ENCODE measurements around the gene STARD3. TPM values are rescaled to one million over a fixed set of nuclear protein-coding genes. Genes with fewer than 3 reads are reported as not detected.

STARD3 gene
- total and polyA plus RNA-seq, 4 experiments from 2014 or later = 42.2 to 110 (median 73.8) TPM

- no peaks in the 10 kb centered on the region for H3K9me3 ChIP-seq (ENCODE audit: control insufficient read depth in 1 of 2, low read length in 2 of 2)
- Mint-ChIP-seq H3K27me3 (no peaks in the 10 kb centered on the region), H3K4me1 (peaks cover 24 to 58% (median 29%) of the 10 kb centered on the region in 4 donors), H3K4me3 (no peak overlapping the region), H3K36me3 (peaks cover 4 to 35% of the 10 kb centered on the region in 2 donors), H3K9me3 (peaks cover 0 to 4% (median 0%) of the 10 kb centered on the region in 8 donors), H3K27ac (peak overlapping the region in 1 of 7 donors; percentile 78)
- ChIA-PET POLR2A (ENCODE audit: partially characterized antibody) (interaction anchor here (0.6 to 1.8 kb wide), 7 partner anchors 13 to 566 kb away, joined by 3 to 5 read pairs (median 3); partner anchors contain the start of genes IKZF3, PGAP3 and WIPF2), CTCF (ENCODE audit: partially characterized antibody) (interaction anchor here (0.7 to 7.2 kb wide), 25 partner anchors 9 to 558 kb away, joined by 3 to 102 read pairs (median 5); partner anchors contain the start of genes IKZF3, MIEN1, PGAP3 and PNMT)
- peaks cover 10% of the 10 kb centered on the region for H3K4me1 ChIP-seq (ENCODE audit: insufficient read depth, low read length)
- no peak for DNase-seq
- intact Hi-C loops (cut with micrococcal nuclease) = no loop called here
- no peaks in the 10 kb centered on the region for H3K27me3 ChIP-seq (ENCODE audit: insufficient read depth, low read length)
- no peak overlapping the region for H3K27ac ChIP-seq (ENCODE audit: low read depth, low read length)
- H3K4me3 ChIP-seq (ENCODE audit: low read length in 2 of 2) = no peak overlapping the region
- peaks cover 19% of the 10 kb centered on the region for H3K36me3 ChIP-seq (ENCODE audit: insufficient read depth, low read length)
Measured at GRCh38 chr17:39653316-39653661, 16.3 kb downstream of the STARD3 start.

GRCh38 chr17:39653662-39654331, 16.9 kb downstream of the STARD3 start:
- intact Hi-C loops (cut with micrococcal nuclease) = no loop called here
- H3K27me3 Mint-ChIP-seq = no peaks in the 10 kb centered on the region
- peaks cover 24 to 55% (median 27%) of the 10 kb centered on the region in 4 donors for H3K4me1 Mint-ChIP-seq
- Histone ChIP-seq H3K27ac (ENCODE audit: low read depth, low read length) (no peak overlapping the region), H3K4me1 (ENCODE audit: insufficient read depth, low read length) (peaks cover 10% of the 10 kb centered on the region), H3K4me3 (ENCODE audit: low read length in 2 of 2) (no peak overlapping the region), H3K27me3 (ENCODE audit: insufficient read depth, low read length) (no peaks in the 10 kb centered on the region), H3K9me3 (ENCODE audit: control insufficient read depth in 1 of 2, low read length in 2 of 2) (no peaks in the 10 kb centered on the region), H3K36me3 (ENCODE audit: insufficient read depth, low read length) (peaks cover 24% of the 10 kb centered on the region)
- peaks cover 0 to 4% (median 0%) of the 10 kb centered on the region in 8 donors for H3K9me3 Mint-ChIP-seq
- POLR2A ChIA-PET (ENCODE audit: partially characterized antibody) = interaction anchor here (0.6 to 1.8 kb wide), 7 partner anchors 12 to 211 kb away, joined by 3 to 5 read pairs (median 3); partner anchors contain the start of genes IKZF3, MIEN1 and PGAP3
- DNase-seq = peak; percentile 65 to 75 (median 73)
- no peak overlapping the region for H3K4me3 Mint-ChIP-seq
- peak overlapping the region in 3 of 7 donors; percentile 69 to 78 (median 78) for H3K27ac Mint-ChIP-seq
- peaks cover 4 to 38% of the 10 kb centered on the region in 2 donors for H3K36me3 Mint-ChIP-seq
- CTCF ChIA-PET (ENCODE audit: partially characterized antibody) = interaction anchor here (0.6 to 7.2 kb wide), 30 partner anchors 8 to 557 kb away, joined by 3 to 102 read pairs (median 4); partner anchors contain the start of genes IKZF3, MIEN1, PGAP3 and PNMT

GRCh38 chr17:39655105-39655504, 18.2 kb downstream of the STARD3 start:
- CTCF ChIA-PET (ENCODE audit: partially characterized antibody) = interaction anchor here (0.7 to 7.2 kb wide), 23 partner anchors 10 to 410 kb away, joined by 3 to 102 read pairs (median 5); partner anchors contain the start of genes IKZF3, MIEN1, PNMT and STARD3
- no peak for DNase-seq
- H3K4me1 ChIP-seq (ENCODE audit: insufficient read depth, low read length) = peaks cover 10% of the 10 kb centered on the region
- POLR2A ChIA-PET (ENCODE audit: partially characterized antibody) = interaction anchor here (1.2 to 1.8 kb wide), 2 partner anchors 15 to 35 kb away, joined by 3 to 5 read pairs; no protein-coding TSS in a partner anchor
- H3K9me3 ChIP-seq (ENCODE audit: control insufficient read depth in 1 of 2, low read length in 2 of 2) = no peaks in the 10 kb centered on the region
- no peaks in the 10 kb centered on the region for H3K27me3 Mint-ChIP-seq
- intact Hi-C loops (cut with micrococcal nuclease) = no loop called here
- H3K27ac Mint-ChIP-seq = peak overlapping the region in 1 of 7 donors; percentile 55
- peaks cover 33% of the 10 kb centered on the region for H3K36me3 ChIP-seq (ENCODE audit: insufficient read depth, low read length)
- no peaks in the 10 kb centered on the region for H3K27me3 ChIP-seq (ENCODE audit: insufficient read depth, low read length)
- no peak overlapping the region for H3K4me3 ChIP-seq (ENCODE audit: low read length in 2 of 2)
- no peak overlapping the region for H3K4me3 Mint-ChIP-seq
- peaks cover 18 to 45% (median 23%) of the 10 kb centered on the region in 4 donors for H3K4me1 Mint-ChIP-seq
- no peak overlapping the region for H3K27ac ChIP-seq (ENCODE audit: low read depth, low read length)
- peaks cover under 1 to 39% of the 10 kb centered on the region in 2 donors for H3K36me3 Mint-ChIP-seq
- peaks cover 0 to 4% (median 0%) of the 10 kb centered on the region in 8 donors for H3K9me3 Mint-ChIP-seq

- H3K4me3 ChIP-seq (ENCODE audit: low read length in 2 of 2) = no peak overlapping the region
- H3K9me3 Mint-ChIP-seq = no peaks in the 10 kb centered on the region
- no peaks in the 10 kb centered on the region for H3K9me3 ChIP-seq (ENCODE audit: control insufficient read depth in 1 of 2, low read length in 2 of 2)
- intact Hi-C loops (cut with micrococcal nuclease) = no loop called here
- H3K27ac Mint-ChIP-seq = no peak overlapping the region
- no peak overlapping the region for H3K4me3 Mint-ChIP-seq
- H3K4me1 ChIP-seq (ENCODE audit: insufficient read depth, low read length) = peaks cover 5% of the 10 kb centered on the region
- H3K27ac ChIP-seq (ENCODE audit: low read depth, low read length) = no peak overlapping the region
- no peaks in the 10 kb centered on the region for H3K27me3 Mint-ChIP-seq
- peaks cover 8 to 53% of the 10 kb centered on the region in 2 donors for H3K36me3 Mint-ChIP-seq
- CTCF ChIA-PET (ENCODE audit: partially characterized antibody) = no interaction called here
- H3K36me3 ChIP-seq (ENCODE audit: insufficient read depth, low read length) = peaks cover 55% of the 10 kb centered on the region
- POLR2A ChIA-PET (ENCODE audit: partially characterized antibody) = no interaction called here
- no peaks in the 10 kb centered on the region for H3K27me3 ChIP-seq (ENCODE audit: insufficient read depth, low read length)
- DNase-seq = no peak
- H3K4me1 Mint-ChIP-seq = peaks cover 4 to 23% (median 7%) of the 10 kb centered on the region in 4 donors
Measured at GRCh38 chr17:39658346-39658745, 21.4 kb downstream of the STARD3 start.

GRCh38 chr17:39658760-39659159, 21.8 kb downstream of the STARD3 start:
- Histone ChIP-seq H3K27ac (ENCODE audit: low read depth, low read length) (no peak overlapping the region), H3K4me1 (ENCODE audit: insufficient read depth, low read length) (peaks cover under 1% of the 10 kb centered on the region), H3K27me3 (ENCODE audit: insufficient read depth, low read length) (no peaks in the 10 kb centered on the region), H3K9me3 (ENCODE audit: control insufficient read depth in 1 of 2, low read length in 2 of 2) (no peaks in the 10 kb centered on the region), H3K36me3 (ENCODE audit: insufficient read depth, low read length) (peaks cover 55% of the 10 kb centered on the region), H3K4me3 (ENCODE audit: low read length in 2 of 2) (no peak overlapping the region)
- POLR2A ChIA-PET (ENCODE audit: partially characterized antibody) = no interaction called here
- intact Hi-C loops (cut with micrococcal nuclease) = no loop called here
- peaks cover 3 to 19% (median 5%) of the 10 kb centered on the region in 4 donors for H3K4me1 Mint-ChIP-seq
- CTCF ChIA-PET (ENCODE audit: partially characterized antibody) = no interaction called here
- H3K27me3 Mint-ChIP-seq = no peaks in the 10 kb centered on the region
- H3K36me3 Mint-ChIP-seq = peaks cover 8 to 51% of the 10 kb centered on the region in 2 donors
- peak overlapping the region in 1 of 7 donors; percentile 48 for H3K27ac Mint-ChIP-seq
- no peaks in the 10 kb centered on the region for H3K9me3 Mint-ChIP-seq
- no peak for DNase-seq
- no peak overlapping the region for H3K4me3 Mint-ChIP-seq

GRCh38 chr17:39659279-39660010, 22.5 kb downstream of the STARD3 start:
- Histone ChIP-seq H3K4me3 (ENCODE audit: low read length in 2 of 2) (no peak overlapping the region), H3K9me3 (ENCODE audit: control insufficient read depth in 1 of 2, low read length in 2 of 2) (no peaks in the 10 kb centered on the region), H3K27me3 (ENCODE audit: insufficient read depth, low read length) (no peaks in the 10 kb centered on the region), H3K27ac (ENCODE audit: low read depth, low read length) (no peak overlapping the region), H3K36me3 (ENCODE audit: insufficient read depth, low read length) (peaks cover 55% of the 10 kb centered on the region), H3K4me1 (ENCODE audit: insufficient read depth, low read length) (no peaks in the 10 kb centered on the region)
- intact Hi-C loops (cut with micrococcal nuclease) = no loop called here
- H3K4me3 Mint-ChIP-seq = no peak overlapping the region
- DNase-seq = no peak
- H3K27ac Mint-ChIP-seq = peak overlapping the region in 1 of 7 donors; percentile 12
- peaks cover 8 to 50% of the 10 kb centered on the region in 2 donors for H3K36me3 Mint-ChIP-seq
- no peaks in the 10 kb centered on the region for H3K27me3 Mint-ChIP-seq
- H3K9me3 Mint-ChIP-seq = no peaks in the 10 kb centered on the region
- H3K4me1 Mint-ChIP-seq = peaks cover 3 to 15% (median 4%) of the 10 kb centered on the region in 4 donors
- ChIA-PET POLR2A (ENCODE audit: partially characterized antibody) (no interaction called here), CTCF (ENCODE audit: partially characterized antibody) (interaction anchor here (1.1 to 1.6 kb wide), 2 partner anchors 9 to 36 kb away, joined by 3 to 8 read pairs; partner anchors contain the start of gene PNMT)

GRCh38 chr17:39660011-39660360, 23.0 kb downstream of the STARD3 start:
- CTCF ChIA-PET (ENCODE audit: partially characterized antibody) = interaction anchor here (1.1 to 1.6 kb wide), 2 partner anchors 9 to 36 kb away, joined by 3 to 8 read pairs; partner anchors contain the start of gene PNMT
- Mint-ChIP-seq H3K4me3 (no peak overlapping the region), H3K27me3 (no peaks in the 10 kb centered on the region), H3K4me1 (peaks cover 1 to 10% (median 4%) of the 10 kb centered on the region in 4 donors), H3K36me3 (peaks cover 8 to 49% of the 10 kb centered on the region in 2 donors), H3K9me3 (no peaks in the 10 kb centered on the region), H3K27ac (no peak overlapping the region)
- Histone ChIP-seq H3K27ac (ENCODE audit: low read depth, low read length) (no peak overlapping the region), H3K4me1 (ENCODE audit: insufficient read depth, low read length) (no peaks in the 10 kb centered on the region), H3K36me3 (ENCODE audit: insufficient read depth, low read length) (peaks cover 55% of the 10 kb centered on the region), H3K9me3 (ENCODE audit: control insufficient read depth in 1 of 2, low read length in 2 of 2) (no peaks in the 10 kb centered on the region), H3K4me3 (ENCODE audit: low read length in 2 of 2) (no peak overlapping the region), H3K27me3 (ENCODE audit: insufficient read depth, low read length) (no peaks in the 10 kb centered on the region)
- intact Hi-C loops (cut with micrococcal nuclease) = no loop called here
- no peak for DNase-seq
- POLR2A ChIA-PET (ENCODE audit: partially characterized antibody) = no interaction called here

Data from CD4-positive, alpha-beta memory T cell (primary cell).